B cell (primary cell): ENCODE data around the gene POM121L2.

Experiments
- EZH2 ChIP-seq: IDR thresholded peaks from 2 replicates; pipeline ENCODE4 v1.6.1; 2012; ENCODE audit warnings: borderline replicate concordance, low read depth, mild to moderate bottlenecking, moderate library complexity, low read length; ENCODE audit not compliant: insufficient read depth, poor library complexity, severe bottlenecking
- TF ChIP-seq, protein P1 (sequence below): fragments of 200-600 bp; IDR thresholded peaks from one replicate; pipeline ENCODE4 v1.8.0; 2022; ENCODE audit warnings: antibody characterized with exemption, mild to moderate bottlenecking

DNA sequence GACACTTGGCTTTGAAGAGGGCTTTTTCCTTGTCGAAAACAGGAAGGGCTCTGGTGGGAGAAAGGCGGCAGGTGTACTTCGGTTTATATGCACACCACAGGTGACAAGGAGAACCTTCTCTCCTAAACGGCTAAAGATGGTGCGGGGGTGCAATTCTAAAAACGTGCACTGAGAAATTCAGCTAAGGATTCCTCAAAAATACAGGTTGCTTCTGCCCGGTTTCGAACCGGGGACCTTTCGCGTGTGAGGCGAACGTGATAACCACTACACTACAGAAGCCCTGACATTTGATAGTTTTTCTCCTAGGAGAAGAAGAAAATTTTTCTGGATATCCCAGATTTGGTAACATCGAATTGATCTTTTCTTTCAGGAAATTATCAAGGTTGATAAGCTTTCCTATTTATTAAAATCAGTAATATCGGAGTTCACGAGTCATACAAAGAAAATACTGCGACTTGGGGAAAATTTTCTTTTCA is 32.0 kb downstream of the POM121L2 start:
- TF ChIP-seq, protein P1, sequence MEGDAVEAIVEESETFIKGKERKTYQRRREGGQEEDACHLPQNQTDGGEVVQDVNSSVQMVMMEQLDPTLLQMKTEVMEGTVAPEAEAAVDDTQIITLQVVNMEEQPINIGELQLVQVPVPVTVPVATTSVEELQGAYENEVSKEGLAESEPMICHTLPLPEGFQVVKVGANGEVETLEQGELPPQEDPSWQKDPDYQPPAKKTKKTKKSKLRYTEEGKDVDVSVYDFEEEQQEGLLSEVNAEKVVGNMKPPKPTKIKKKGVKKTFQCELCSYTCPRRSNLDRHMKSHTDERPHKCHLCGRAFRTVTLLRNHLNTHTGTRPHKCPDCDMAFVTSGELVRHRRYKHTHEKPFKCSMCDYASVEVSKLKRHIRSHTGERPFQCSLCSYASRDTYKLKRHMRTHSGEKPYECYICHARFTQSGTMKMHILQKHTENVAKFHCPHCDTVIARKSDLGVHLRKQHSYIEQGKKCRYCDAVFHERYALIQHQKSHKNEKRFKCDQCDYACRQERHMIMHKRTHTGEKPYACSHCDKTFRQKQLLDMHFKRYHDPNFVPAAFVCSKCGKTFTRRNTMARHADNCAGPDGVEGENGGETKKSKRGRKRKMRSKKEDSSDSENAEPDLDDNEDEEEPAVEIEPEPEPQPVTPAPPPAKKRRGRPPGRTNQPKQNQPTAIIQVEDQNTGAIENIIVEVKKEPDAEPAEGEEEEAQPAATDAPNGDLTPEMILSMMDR: no peak
- no peak for TF ChIP-seq EZH2
